Ishikawa (cell line): Measurements from ENCODE around the gene SLC16A3.

Source experiments
- CEBPB ChIP-seq: IDR thresholded peaks from 2 replicates; pipeline ENCODE4 v1.6.1; 2012
- CREB1 ChIP-seq: IDR thresholded peaks from 2 replicates; pipeline ENCODE4 v1.6.1; 2012; ENCODE audit warnings: low read depth
- EGR1 ChIP-seq: IDR thresholded peaks from 2 replicates; pipeline ENCODE4 v1.6.1; 2012
- EP300 ChIP-seq: IDR thresholded peaks from 2 replicates; pipeline ENCODE4 v1.6.1; 2012; ENCODE audit warnings: borderline replicate concordance
- FOXM1 ChIP-seq: IDR thresholded peaks from 2 replicates; pipeline ENCODE4 v1.6.1; 2012; ENCODE audit warnings: low read depth, borderline replicate concordance
- MAX ChIP-seq: IDR thresholded peaks from 2 replicates; pipeline ENCODE4 v1.6.1; 2012
- NFIC ChIP-seq: IDR thresholded peaks from 2 replicates; pipeline ENCODE4 v1.6.1; 2012
- RAD21 ChIP-seq: IDR thresholded peaks from 2 replicates; pipeline ENCODE4 v1.6.1; 2012; ENCODE audit warnings: low read depth
- REST ChIP-seq: IDR thresholded peaks from 2 replicates; pipeline ENCODE4 v1.6.1; 2012; ENCODE audit warnings: low read depth, mild to moderate bottlenecking
- TAF1 ChIP-seq: IDR thresholded peaks from 2 replicates; pipeline ENCODE4 v1.6.1; 2012; ENCODE audit warnings: low read depth, mild to moderate bottlenecking
- TCF12 ChIP-seq: IDR thresholded peaks from 2 replicates; pipeline ENCODE4 v1.6.1; 2012; ENCODE audit warnings: low read depth
- TEAD4 ChIP-seq: IDR thresholded peaks from 2 replicates; pipeline ENCODE4 v1.6.1; 2012
- USF1 ChIP-seq: IDR thresholded peaks from 2 replicates; pipeline ENCODE4 v1.6.1; 2012
- YY1 ChIP-seq: IDR thresholded peaks from 2 replicates; pipeline ENCODE4 v1.6.1; 2012; ENCODE audit warnings: low read depth
- ZBTB7A ChIP-seq: IDR thresholded peaks from 2 replicates; pipeline ENCODE4 v1.6.1; 2012; ENCODE audit warnings: low read depth

Gene SLC16A3

GRCh38 chr17:82200135-82200534, 28.7 kb upstream of the SLC16A3 start:
- TF ChIP-seq NFIC, result no peak
- no peak for TF ChIP-seq TAF1
- TF ChIP-seq REST, result no peak
- no peak for TF ChIP-seq MAX
- no peak for TF ChIP-seq EP300
- TF ChIP-seq RAD21, result no peak
- no peak for TF ChIP-seq CEBPB
- TF ChIP-seq CREB1, result no peak
- no peak for TF ChIP-seq TCF12
- no peak for TF ChIP-seq FOXM1
- TF ChIP-seq YY1, result no peak
- no peak for TF ChIP-seq EGR1
- no peak for TF ChIP-seq ZBTB7A

- TF ChIP-seq YY1, result no peak
- TF ChIP-seq CREB1, result no peak
- no peak for TF ChIP-seq EP300
Measured at GRCh38 chr17:82200743-82201497, 27.9 kb upstream of the SLC16A3 start.

- no peak for TF ChIP-seq RAD21
- TF ChIP-seq TAF1, result no peak
- TF ChIP-seq NFIC, result no peak
- no peak for TF ChIP-seq TEAD4
- no peak for TF ChIP-seq FOXM1
- no peak for TF ChIP-seq TCF12
- no peak for TF ChIP-seq MAX
- no peak for TF ChIP-seq EGR1
- no peak for TF ChIP-seq REST
- TF ChIP-seq ZBTB7A, result no peak
- TF ChIP-seq EP300, result no peak
Measured at GRCh38 chr17:82201498-82201910, 27.3 kb upstream of the SLC16A3 start.

GRCh38 chr17:82202981-82203380, 25.9 kb upstream of the SLC16A3 start:
- no peak for TF ChIP-seq USF1
- TF ChIP-seq YY1, result no peak
- no peak for TF ChIP-seq CREB1

GRCh38 chr17:82203920-82204319, 24.9 kb upstream of the SLC16A3 start:
- TF ChIP-seq USF1 (no peak), TEAD4 (no peak), ZBTB7A (no peak), FOXM1 (no peak), RAD21 (no peak), CEBPB (no peak), YY1 (no peak), TCF12 (no peak), CREB1 (no peak), EGR1 (no peak), EP300 (no peak)
